ENCODE results near the gene SLC35F4.

- TF ChIP-seq POLR2A (IDR thresholded peaks at IDR 0.05) = no peak
- no peak for TF ChIP-seq CTCF (IDR thresholded peaks at IDR 0.05)
- no peak for TF ChIP-seq POLR2AphosphoS5 (IDR thresholded peaks at IDR 0.05)
Observed at GRCh38 chr14:57725399-57726077, 140.4 kb downstream of the SLC35F4 start.

All from suprapubic skin (tissue), 4 donors.